Myocyte (in vitro differentiated cells): ENCODE measurements around the gene RNF31. TPM values are rescaled to one million over a fixed set of nuclear protein-coding genes. Genes with fewer than 3 reads are reported as not detected.

Experiments used
- DNase-seq: peaks from one replicate; pipeline ENCODE4 v3.0.0-alpha.2; 2012; ENCODE audit warnings: low read depth
- total RNA-seq: library from RNA; depleted of rRNA; stranded (reverse); fragments of >200 nt; gene quantifications from 2 replicates; pipeline ENCODE4 v1.2.3, GENCODE V29; 2014

RNF31 gene
- total RNA-seq, 1 donor from 2014 or later, result 57.6 TPM

DNA sequence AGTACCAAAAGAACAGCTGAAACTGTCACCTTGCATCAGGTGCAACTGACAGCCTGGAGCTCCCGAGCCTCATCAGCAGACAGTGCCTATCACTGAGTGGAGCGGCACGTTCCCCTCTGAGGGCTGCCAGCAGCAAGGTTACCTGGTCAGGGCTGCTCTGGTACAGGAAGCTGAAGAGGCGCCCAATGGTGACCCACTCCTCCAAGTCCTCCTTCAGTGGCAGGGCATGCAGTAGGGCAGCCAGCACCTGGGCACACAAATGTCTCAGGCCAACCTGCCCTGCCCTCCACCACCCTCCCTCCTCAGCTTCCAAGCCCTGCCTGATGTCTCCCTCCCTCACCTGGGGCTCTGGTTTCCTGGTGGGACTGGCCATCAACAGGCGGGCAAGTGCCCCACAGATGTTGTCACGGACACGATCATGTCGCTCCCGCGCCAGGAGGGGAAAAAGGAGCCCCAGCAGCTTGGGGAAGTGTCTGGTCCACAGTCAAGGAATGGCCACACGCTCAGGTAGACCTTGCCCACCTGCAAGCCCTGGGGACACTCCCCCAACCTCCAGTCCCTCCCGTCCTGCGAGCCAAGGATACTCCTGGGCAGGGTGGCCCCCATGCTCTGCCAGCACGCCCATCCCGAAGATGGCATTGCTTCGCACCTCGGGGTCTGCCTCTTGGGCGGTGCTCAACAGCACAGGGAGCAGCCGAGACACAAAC lies 34.2 kb downstream of the RNF31 start:
- DNase-seq, result no peak

DNA sequence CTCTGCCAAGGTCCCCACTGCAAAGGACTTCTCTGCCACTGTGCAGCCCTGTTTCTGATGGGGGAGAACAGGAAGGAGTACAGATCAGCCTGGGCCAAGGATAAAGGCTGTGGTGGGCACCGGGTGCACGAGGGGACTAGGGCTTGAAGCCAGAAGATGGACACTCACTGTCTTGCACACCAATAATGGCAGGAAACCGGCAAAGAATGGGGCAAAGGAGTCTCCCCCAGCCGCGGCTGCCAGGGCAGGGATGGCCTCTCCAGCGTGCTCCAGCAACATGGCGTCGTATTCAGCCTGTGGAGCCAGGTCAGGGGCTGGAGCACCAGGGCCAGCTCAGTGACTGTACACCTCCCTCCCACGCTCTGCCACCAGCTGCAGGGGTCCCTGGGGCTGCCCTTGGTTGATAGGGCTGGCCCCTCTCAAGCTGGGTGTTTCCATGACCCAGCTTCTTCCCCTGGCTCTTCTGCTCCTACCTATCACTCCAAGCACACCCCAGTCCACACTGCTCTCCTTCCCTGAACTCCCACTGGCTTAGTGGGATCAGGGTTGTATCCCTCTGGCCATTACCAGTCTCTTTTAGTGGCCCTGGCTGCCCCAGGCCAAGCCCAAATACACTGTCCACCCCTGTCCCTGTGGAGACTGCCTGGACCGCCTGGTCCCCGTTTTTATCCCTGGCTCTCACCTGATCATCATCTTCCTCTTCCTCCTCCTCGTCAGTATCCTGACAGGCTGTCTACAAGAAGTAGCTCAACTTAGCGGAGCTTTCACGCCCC lies 35.0 kb downstream of the RNF31 start:
- DNase-seq, result no peak

DNA sequence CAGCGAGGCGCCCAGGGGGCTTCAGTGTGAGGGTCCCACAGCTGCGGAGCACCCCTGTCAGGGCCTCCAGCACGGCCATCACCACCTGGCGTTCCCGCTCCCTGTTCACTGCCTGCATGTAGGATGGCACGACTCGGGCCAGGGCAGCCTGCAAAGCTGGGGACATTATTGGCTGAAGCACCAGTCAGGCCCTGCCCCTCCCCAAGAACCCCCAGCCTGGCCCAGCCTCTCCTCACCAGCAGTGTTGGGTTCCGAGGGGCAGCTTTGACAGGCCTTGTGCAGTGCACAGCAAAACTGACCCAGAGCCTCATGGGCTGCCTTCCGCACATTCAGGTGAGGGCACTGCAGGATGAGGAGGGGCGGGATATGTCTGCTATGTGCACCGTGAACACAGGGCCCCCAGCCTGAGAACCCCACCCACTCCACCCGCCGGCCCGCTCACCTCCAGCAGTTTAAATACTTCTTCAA lies 35.8 kb downstream of the RNF31 start:
- DNase-seq, result no peak

DNA sequence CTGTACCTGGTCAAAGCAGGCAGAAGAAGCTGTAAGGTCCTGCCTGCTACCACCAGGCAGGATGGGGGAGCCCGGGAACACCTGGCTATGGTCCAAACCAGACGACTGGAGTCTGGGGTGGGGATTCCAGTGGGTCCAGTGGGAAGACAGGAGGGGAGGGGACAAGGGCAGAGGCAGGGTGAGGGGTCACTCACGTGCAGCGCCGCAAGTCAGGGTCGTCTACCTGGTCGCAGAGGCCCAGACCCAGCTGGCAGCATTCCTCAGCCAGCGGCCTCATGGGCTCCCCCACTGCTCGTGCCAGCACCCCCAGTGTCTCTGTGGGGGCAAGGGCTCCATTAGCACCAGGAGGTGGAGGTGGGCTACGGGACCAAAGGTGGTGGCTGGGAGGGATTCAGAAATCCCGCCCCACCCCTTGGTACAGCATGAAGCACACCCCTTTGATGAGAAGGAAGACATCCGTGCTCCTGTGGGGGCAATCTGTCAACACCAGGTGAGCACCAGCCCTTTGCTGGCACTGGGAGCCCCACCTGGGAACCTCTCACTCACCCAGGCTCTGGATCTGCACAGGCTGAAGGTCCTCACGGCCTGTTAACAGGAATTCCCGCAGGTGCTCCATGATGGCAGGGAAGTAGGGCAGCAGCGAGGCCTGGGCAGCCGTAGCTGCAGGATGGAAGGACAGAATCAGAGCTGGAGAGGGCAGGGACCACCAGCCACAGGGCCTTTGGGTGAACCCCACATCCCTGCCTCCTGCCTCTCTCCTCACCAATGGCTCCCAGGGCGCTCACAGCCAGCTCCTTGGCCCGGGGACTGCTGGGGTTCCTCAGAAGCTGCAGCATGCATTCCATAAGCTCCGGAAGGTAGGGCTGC lies 37.0 kb downstream of the RNF31 start:
- no peak for DNase-seq

DNA sequence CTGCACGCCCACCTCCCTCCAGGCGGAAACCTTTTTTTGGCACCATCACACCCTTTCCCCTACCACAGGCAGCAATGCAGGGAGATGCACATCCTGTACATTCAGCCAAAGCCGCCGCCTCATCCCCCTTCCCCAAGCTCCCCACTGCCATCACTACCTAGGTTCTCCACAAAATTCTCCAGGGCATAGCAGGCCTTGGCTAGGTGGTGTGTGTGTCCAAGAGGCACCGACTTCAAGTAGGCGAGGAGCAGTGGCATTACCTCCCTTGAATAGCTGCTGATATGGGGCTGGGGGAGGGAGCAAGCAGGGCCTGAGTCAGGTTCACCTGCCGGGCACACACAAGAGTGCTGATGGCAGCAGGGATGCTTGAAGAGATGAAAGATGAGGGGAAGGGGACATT lies 37.7 kb downstream of the RNF31 start:
- DNase-seq, result no peak

DNA sequence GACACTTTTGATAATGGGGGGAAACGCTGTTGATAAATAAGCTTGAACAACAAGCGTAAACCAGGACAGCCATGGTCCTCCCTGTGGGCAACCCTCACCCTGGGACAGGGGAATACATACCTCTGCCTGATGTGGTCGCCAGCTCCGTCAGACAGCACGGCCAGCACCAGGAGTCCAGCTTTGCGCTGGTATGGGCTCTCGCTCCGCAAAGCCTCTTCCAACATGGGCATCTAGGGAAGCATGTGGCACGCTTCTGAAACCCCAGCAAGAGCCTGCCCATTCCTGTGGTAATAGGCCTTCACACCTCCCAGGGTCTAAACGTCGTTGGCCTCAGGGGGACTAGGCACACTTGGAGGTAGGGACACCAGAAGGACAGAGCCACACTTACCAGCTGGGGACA lies 38.4 kb downstream of the RNF31 start:
- DNase-seq, result no peak

DNA sequence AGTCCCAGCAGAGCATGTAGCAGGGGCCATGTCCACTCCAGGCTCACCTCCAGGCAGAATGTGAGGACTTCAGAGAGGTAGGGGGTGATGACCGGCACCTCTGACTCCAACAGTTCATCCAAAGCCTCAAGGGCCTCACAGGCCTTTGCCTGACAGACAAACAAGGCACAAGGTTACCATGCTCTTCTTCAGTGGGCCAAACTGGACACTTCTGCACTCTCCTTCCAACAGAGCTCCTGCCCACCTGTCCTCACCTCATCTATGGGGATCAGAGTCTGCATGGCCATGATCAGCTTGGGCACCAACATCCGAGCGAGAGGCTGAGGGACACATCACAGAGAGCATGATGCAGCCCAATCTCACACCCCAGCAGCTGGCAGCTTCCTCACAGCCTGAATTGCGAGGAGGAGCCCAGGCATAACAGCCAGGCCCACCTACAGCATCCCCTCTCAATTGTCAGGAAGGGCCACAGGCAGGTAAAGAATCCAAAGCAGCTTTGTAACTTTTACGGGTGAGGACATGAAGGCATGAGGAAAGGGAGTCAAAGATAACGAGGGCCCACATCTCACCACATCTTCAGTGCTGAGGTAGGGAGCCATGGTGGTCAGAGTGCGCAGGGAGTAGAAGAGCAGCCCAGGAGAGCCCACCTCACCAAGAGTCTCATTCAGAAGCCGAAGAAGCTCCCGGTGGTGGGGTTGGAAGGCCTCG lies 39.7 kb downstream of the RNF31 start:
- no peak for DNase-seq

DNA sequence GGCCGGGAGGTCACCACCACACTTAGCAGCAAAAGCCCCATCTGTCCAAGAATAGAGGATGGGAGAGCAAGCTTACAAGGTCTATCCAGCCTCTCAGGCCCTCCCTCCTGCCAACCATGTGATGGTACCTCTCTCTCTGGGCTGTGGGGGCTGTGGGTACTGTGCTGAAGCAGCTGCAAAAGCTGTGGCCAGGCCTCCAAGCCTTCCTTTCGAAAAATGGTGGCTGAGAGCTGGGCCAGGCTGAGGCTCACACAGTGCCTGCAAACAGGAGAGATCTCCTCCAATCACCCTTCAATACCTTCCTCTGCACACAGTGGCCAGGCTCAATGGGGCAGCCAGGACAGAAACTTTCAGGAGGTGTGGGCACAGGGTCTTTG lies 40.2 kb downstream of the RNF31 start:
- DNase-seq, result peak; percentile 75

DNA sequence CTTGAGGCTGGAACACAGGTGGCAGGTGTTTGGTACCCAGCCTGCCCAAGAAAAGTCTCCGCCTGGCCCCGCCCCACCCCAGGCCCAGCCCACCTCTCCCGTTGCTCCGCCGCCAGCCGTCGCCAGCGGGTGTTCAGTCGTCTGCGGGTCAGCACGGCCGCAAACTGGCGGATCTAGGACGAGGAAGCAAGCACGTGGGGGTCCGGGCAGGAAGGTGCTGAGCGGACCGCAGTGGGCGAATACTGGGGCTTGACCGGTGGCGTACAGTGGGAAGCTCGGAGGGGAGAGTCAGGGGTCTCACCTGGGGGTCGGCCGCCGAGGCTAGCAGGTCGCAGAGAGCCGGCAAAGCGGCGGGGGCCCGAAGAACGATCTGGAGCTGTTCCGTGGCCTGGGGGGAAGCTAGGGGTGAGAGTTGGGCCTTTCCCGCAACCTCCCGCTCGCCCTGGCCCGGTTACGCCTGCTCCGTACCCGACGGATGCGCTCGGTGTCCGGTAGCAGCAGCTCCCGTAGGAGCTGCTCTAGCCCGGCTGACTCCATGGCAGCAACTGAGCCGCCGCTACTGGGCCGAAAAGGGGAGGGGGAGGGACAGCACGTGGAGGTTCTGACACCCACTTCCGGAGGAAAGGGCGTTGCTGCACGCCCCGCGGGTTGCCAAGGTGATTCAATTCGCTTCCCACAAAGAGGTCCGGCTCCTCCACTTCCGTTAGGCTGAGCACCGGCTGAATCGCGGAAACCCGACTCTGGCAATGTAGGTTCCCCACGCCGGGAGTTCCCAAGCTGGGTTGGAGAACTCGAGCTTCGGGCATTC lies 41.2 kb downstream of the RNF31 start, which contains the start of gene IPO4:
Gene IPO4 (minus strand): TSS at position 566 of the 808 bp plus-strand sequence. CDS start 29 bp downstream, at position 537.
- peak; percentile 98 for DNase-seq

DNA sequence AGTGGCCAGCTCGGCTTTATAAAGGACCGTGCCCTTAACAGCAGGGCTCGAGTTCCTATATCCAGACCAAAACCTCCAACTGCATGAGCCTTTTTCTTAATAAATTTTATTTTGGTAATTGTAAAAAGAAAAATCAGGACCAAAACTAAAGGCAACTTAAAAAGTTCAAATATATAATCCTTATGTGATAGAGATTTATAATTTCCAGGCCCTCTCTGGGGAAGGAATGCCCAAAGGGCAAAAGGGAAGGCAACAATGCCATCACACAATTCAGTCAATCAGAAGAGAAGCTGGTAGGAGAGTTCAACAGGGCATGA lies 41.7 kb downstream of the RNF31 start:
- no peak for DNase-seq

DNA sequence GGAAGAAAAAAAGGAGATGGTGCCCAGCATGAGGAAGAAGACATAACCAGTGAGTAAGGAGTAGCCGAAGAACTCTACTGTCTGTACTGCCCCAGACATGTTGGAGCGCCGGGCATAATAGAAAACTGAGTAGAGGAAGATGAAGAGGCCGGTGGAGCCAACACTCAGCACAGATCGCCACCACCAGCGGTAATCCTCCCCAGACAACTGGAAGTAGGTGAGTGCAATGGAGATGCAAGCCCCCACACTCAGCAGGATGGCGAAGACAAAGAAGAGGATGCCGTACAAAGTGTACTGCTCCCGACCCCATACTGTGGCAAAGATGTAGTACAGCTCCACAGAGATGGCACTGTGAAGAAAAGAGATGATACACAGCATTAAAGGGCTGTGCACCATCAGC lies 42.2 kb downstream of the RNF31 start:
- DNase-seq, result no peak

DNA sequence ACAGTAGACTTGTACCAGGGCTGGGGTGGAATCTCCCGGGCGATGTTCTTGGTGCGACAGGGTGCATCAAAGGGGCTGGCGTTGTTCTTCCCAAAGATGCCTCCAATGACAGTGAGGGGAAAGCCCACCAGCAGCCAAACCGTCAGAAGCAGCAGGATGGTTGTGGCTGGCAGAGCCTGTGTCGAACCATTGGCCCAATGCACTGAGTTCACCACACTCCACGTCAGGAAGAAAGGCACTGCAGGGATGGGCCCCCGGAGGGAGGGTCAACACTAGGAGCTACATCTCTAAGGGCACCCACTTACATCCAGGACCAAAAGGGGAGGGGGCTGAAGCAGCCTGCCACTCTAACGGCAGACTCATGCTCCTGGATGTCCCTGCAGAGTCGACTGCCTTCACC lies 43.1 kb downstream of the RNF31 start:
- DNase-seq, result no peak

DNA sequence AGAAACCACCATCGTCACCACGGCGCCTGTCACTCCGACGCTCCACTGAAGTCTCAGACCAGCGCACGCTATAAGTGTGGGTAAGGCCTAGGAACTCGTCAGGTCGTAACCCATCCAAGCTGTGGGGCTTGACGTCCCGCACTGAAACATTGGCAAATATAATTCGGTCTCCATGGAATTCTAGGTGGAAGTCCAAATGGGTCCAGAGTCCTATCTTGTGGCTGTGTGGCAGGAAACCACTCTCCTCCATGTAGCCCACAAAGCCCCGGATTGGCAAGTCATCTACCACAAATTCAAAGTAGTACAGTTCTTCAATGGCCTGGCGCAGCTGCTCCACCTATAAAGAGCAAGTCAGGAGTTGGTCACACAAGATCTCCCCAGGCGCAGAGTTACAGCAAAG lies 45.6 kb downstream of the RNF31 start:
- peak; percentile 32 for DNase-seq

DNA sequence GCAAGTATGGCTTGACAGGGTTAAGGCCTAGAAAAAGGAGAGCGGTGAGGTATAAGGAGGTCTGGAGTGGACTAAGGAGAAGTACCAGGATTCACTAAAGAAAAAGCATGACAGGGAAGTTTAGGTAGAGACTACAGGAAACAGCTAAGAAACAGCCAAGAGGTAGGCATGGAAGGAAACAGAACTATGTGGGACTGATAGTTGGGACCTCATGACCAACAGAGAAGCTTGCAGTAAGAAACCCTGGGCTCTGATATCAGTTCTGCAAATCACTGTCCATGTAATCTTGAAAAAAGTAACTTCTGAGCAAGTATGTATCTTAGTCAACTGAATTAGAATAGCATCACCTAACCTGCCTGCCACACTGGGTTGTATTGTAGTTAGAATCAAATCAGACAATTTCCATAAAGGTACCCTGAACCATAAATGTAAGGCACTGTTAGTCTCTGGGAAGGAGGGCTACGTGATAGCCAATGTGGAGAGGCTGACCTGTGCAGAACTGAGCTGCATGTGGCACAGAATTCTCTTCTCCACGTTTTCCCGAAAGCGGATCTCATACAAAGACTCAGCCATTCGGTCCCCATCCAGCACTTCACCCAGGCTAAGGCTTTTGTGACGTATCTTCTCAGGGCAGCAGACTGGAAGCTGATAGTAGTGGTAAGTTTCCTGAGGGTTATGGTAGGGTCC lies 47.0 kb downstream of the RNF31 start:
- DNase-seq, result no peak

DNA sequence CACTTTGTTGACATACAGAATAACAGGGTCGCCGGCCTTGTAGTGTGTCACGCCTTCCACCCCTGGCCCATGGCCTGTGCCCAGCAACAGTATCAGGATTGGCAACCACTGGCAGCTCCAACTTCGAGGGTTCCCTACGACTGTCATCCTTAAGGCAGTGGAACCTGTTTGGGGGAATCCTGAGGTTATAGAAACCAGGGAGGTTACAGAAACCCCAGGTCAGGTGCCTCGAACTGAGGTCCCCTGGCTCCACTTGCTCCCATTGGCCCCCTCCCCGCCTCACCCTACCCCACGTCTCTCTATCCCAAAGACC lies 47.5 kb downstream of the RNF31 start:
- DNase-seq, result no peak

DNA sequence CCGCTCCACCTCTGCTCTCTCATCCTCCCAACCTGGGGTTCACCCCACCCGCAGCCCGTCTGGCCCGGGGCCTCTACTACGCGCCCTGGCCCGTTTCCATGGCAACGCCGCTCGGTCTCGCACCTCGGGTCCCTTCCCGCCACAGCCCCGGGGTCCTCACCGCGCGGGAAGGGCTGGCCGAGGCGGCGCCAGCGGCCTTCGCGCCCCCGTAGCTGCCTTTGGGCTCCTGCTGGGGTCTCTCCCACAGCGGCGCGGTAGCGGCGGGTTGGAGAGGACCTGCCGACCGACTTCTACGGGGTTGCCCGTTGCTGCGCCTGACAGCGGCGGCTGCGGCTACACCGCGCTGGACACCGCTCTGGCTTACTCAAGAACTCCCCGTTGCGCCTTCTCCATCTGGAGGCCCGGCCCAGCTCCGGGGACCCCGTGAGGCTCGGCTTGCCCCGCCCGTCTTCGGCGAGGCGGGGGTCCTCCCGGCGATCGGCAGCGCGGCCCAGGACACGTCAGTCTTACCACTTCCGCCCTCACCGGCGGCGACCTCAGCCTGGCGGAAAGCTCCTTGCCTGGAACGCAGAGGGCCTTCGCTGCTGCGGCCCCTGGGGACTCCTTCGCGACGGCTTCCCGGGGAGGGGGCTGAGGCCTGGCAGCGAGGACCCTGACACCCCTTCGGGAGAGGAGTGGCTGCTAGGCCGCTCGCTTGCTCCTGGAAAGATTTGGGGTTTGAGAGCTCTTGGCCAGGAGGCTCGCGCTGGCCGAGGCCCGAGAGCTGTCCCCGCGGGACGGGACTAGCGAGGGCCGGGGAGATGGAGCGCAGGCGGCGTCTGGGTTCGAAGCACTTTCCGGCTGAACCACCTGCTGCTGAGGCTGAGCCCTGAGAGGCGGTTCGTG lies 48.1 kb downstream of the RNF31 start, which contains the start of gene TM9SF1:
Gene TM9SF1 (minus strand): TSS at position 256 of the 885 bp plus-strand sequence. CDS start 422 bp downstream, outside the sequence.
- DNase-seq, result peak; percentile 90

DNA sequence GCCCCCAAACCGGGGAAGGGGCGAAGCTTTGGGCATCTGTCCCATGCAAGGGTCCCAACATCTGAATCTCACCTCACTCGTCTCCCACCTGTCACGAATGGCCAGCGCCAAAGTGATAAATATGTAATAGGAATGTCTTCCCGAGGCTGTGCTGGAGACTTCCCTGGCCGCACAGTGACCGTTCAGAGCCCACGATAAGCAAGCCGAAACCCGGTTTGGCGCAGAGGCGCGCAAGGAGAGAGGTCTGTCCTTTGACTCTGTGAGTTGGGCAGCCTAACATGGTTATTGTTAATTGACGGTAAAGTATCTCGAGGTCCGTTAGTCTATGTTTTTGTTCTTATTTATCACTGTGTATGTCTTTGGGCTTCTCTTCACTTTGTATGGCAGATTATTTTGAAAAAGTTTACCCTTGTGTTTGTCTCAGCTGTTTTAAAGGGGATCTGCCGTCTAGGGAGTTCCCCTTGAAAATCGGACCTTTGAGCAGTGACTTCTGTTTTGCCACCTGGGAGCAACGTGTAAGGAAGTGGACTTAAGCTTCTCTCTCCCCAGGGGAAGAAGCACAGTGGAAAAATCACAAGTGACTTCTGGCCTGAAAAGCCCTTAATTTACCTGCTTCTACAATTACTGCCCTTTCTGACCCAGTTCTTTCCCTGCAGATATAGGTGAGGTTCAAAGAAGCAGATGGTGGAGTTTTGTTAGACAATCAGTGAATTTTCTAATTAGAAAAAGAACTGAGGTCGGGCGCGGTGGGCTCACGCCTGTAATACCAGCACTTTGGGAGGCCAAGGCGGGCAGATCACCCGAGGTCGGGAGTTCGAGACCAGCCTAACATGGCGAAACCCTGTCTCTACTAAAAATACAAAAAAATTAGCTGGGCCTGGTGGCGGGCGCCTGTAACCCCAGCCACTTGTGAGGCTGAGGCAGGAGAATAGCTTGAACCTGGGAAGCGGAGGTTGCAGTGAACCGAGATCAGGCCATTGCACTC lies 49.1 kb downstream of the RNF31 start:
- peak; percentile 40 for DNase-seq

DNA sequence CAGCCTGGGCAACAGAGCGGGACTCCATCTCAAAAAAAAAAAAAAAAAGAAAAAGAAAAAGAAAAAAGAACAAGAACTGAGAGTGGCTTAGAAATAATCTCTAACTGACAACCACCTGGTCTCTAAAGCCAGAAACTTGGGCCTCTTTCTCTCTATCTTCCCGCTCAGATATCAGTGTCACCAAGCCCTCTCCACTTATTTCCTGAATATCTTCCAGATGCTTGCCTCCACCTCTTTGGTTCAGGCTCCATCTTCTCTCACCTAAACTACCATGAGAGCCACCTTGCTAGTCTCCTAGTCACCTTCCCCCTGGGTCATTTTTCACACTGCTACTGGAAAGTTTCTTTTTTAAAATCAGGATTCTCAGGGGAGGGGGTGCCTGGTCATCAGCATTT lies 49.8 kb downstream of the RNF31 start:
- no peak for DNase-seq
